H1 (cell line): ENCODE data around the gene TASOR2. TPM values are rescaled to one million over a fixed set of nuclear protein-coding genes. Genes with fewer than 3 reads are reported as not detected.

Experiments
- CTCF ChIA-PET: fragments of 300-600 bp; sonication (Branson Sonifier 250); formaldehyde crosslinking; loops from one replicate; lab custom pipeline; 2021; ENCODE audit not compliant: partially characterized antibody; lab: Charles Lee
- POLR2A ChIA-PET: fragments of 300-600 bp; sonication (Branson Sonifier 250); formaldehyde crosslinking; loops from one replicate; lab custom pipeline; 2021; ENCODE audit warnings: inconsistent platforms; ENCODE audit not compliant: partially characterized antibody; lab: Charles Lee
- DNase-seq, 2 experiments: peaks; one replicate each; pipeline versions ENCODE4 v3.0.0 to v3.0.0-alpha.2; 2010 to 2022; ENCODE audit warnings: low spot score in 2 of 2, low read depth in 1 of 2, mixed read lengths in 1 of 2
- FAIRE-seq: peaks from 2 replicates; lab custom pipeline; 2011; peaks lifted over from hg19 to GRCh38; lab: Jason Lieb, UNC
- H2AFZ ChIP-seq: 2 replicates; pipeline ENCODE4 v1.8.1; 2012; ENCODE audit warnings: low read length, inconsistent platforms
- H2AK5ac ChIP-seq: 2 replicates; pipeline ENCODE4 v1.6.1; 2013; ENCODE audit warnings: low read depth, low read length
- H2BK120ac ChIP-seq: replicated peaks from 2 replicates; pipeline ENCODE3; 2013; ENCODE audit warnings: low read depth, low read length, inconsistent platforms
- H2BK12ac ChIP-seq: 2 replicates; pipeline ENCODE4 v1.6.1; 2013; ENCODE audit warnings: low read depth, low read length
- H2BK15ac ChIP-seq: 2 replicates; pipeline ENCODE4 v1.6.1; 2013; ENCODE audit warnings: low read length
- H2BK20ac ChIP-seq: 2 replicates; pipeline ENCODE4 v1.6.1; 2013; ENCODE audit warnings: low read length
- H2BK5ac ChIP-seq: 2 replicates; pipeline ENCODE4 v1.6.1; 2013; ENCODE audit warnings: low read depth, low read length
- H3K14ac ChIP-seq: 2 replicates; pipeline ENCODE4 v1.6.1; 2013; ENCODE audit warnings: inconsistent platforms; ENCODE audit not compliant: insufficient read length
- H3K18ac ChIP-seq: 2 replicates; pipeline ENCODE4 v1.6.1; 2013; ENCODE audit warnings: low read length; ENCODE audit errors: extremely low read depth
- H3K23ac ChIP-seq: 2 replicates; pipeline ENCODE4 v1.6.1; 2013; ENCODE audit warnings: inconsistent platforms; ENCODE audit not compliant: insufficient read length
- H3K23me2 ChIP-seq: 2 replicates; pipeline ENCODE4 v1.6.1; 2013; ENCODE audit warnings: low read depth, low read length
- H3K27ac ChIP-seq: 2 replicates; pipeline ENCODE4 v1.6.1; 2011; ENCODE audit warnings: low read depth, low read length, inconsistent platforms
- H3K27me3 ChIP-seq, 4 experiments: replicated peaks in 1 of 4; 1 replicate in 1 of 4; 2 replicates in 3 of 4; pipeline versions ENCODE4 v1.6.1 to v1.8.1; 2011 to 2013; ENCODE audit warnings: low read length in 3 of 4, mild to moderate bottlenecking in 3 of 4, inconsistent platforms in 2 of 4, mixed read lengths in 2 of 4, moderate library complexity in 1 of 4; ENCODE audit not compliant: control insufficient read depth in 3 of 4, insufficient read depth in 3 of 4; ENCODE audit errors: extremely low read depth in 1 of 4
- H3K36me3 ChIP-seq, 4 experiments: 2 replicates each; pipeline versions ENCODE4 v1.6.1 to v1.8.1; 2011 to 2013; ENCODE audit warnings: mild to moderate bottlenecking in 4 of 4, low read length in 3 of 4, moderate library complexity in 2 of 4, control low read depth in 1 of 4, inconsistent platforms in 1 of 4; ENCODE audit not compliant: insufficient read depth in 4 of 4, control insufficient read depth in 2 of 4
- H3K4ac ChIP-seq: replicated peaks from 2 replicates; pipeline ENCODE3; 2013; ENCODE audit warnings: low read length, low read depth, mixed read lengths, inconsistent platforms; ENCODE audit not compliant: insufficient read length
- H3K4me1 ChIP-seq, 4 experiments: replicated peaks in 1 of 4; 1 replicate in 1 of 4; 2 replicates in 3 of 4; pipeline versions ENCODE4 v1.6.1 to v1.8.1; 2011 to 2013; ENCODE audit warnings: low read length in 3 of 4, inconsistent platforms in 2 of 4, mixed read lengths in 1 of 4; ENCODE audit not compliant: insufficient read depth in 4 of 4, control insufficient read depth in 3 of 4
- H3K4me2 ChIP-seq, 2 experiments: 2 replicates each; pipeline versions ENCODE4 v1.6.1 to v1.8.1; 2011 to 2013; ENCODE audit warnings: low read depth in 2 of 2, low read length in 2 of 2, control low read depth in 1 of 2, inconsistent platforms in 1 of 2, mild to moderate bottlenecking in 1 of 2; ENCODE audit not compliant: insufficient read depth in 1 of 2
- H3K4me3 ChIP-seq, 4 experiments: fragments of 200-600, 300-600 bp in 1 of 4; sonication (generic), shearing (Covaris generic), sonication (Bioruptor Twin) in 1 of 4; 2 replicates each; pipeline versions ENCODE4 v1.5.1 to v1.8.1; 2011 to 2016; ENCODE audit warnings: low read length in 4 of 4, low read depth in 3 of 4, control low read depth in 2 of 4, inconsistent platforms in 2 of 4, mild to moderate bottlenecking in 2 of 4, mixed read lengths in 1 of 4, moderate library complexity in 1 of 4; ENCODE audit not compliant: insufficient read depth in 2 of 4; ENCODE audit errors: extremely low read depth in 1 of 4
- H3K56ac ChIP-seq: replicated peaks from 2 replicates; pipeline ENCODE3; 2013; ENCODE audit warnings: low read depth, mild to moderate bottlenecking, mixed read lengths, low read length, inconsistent platforms; ENCODE audit not compliant: insufficient read length
- H3K79me1 ChIP-seq: 2 replicates; pipeline ENCODE4 v1.6.1; 2013; ENCODE audit warnings: low read depth, low read length, control low read depth
- H3K79me2 ChIP-seq, 2 experiments: 2 replicates each; pipeline versions ENCODE4 v1.6.1 to v1.8.1; 2012 to 2013; ENCODE audit warnings: low read length in 2 of 2, mild to moderate bottlenecking in 2 of 2, inconsistent platforms in 1 of 2; ENCODE audit not compliant: insufficient read depth in 2 of 2, control insufficient read depth in 1 of 2
- H3K9ac ChIP-seq, 4 experiments: replicated peaks in 1 of 4; 1 replicate in 1 of 4; 2 replicates in 3 of 4; pipeline versions ENCODE4 v1.6.1 to v1.8.1; 2011 to 2013; ENCODE audit warnings: low read depth in 3 of 4, low read length in 3 of 4, control low read depth in 2 of 4, mild to moderate bottlenecking in 2 of 4, moderate library complexity in 2 of 4, inconsistent platforms in 1 of 4; ENCODE audit errors: extremely low read depth in 1 of 4
- H3K9me3 ChIP-seq, 2 experiments: 2 replicates each; pipeline versions ENCODE4 v1.6.1 to v1.8.1; 2012 to 2013; ENCODE audit warnings: mild to moderate bottlenecking in 2 of 2, moderate library complexity in 2 of 2, control low read depth in 1 of 2, inconsistent platforms in 1 of 2, low read depth in 1 of 2, low read length in 1 of 2, mixed read lengths in 1 of 2; ENCODE audit not compliant: insufficient read depth in 2 of 2
- H4K20me1 ChIP-seq, 2 experiments: replicated peaks in 1 of 2; 2 replicates each; pipeline versions ENCODE3 to v1.8.1; 2011 to 2013; ENCODE audit warnings: inconsistent platforms in 2 of 2, low read length in 2 of 2, mild to moderate bottlenecking in 1 of 2; ENCODE audit not compliant: insufficient read depth in 2 of 2, control insufficient read depth in 1 of 2
- H4K5ac ChIP-seq: 2 replicates; pipeline ENCODE4 v1.6.1; 2013; ENCODE audit warnings: low read length, low read depth, mixed read lengths, inconsistent platforms; ENCODE audit not compliant: insufficient read length
- H4K8ac ChIP-seq: 2 replicates; pipeline ENCODE4 v1.8.0; 2013; ENCODE audit warnings: mild to moderate bottlenecking, moderate library complexity, low read length, inconsistent platforms; ENCODE audit not compliant: insufficient read depth; ENCODE audit errors: extremely low read depth
- H4K91ac ChIP-seq: replicated peaks from 2 replicates; pipeline ENCODE3; 2013; ENCODE audit warnings: low read length, mixed read lengths, inconsistent platforms; ENCODE audit not compliant: insufficient read length
- CHD1 ChIP-seq: IDR thresholded peaks from 2 replicates; pipeline ENCODE4 v1.6.1; 2012; ENCODE audit warnings: low read depth, low read length, improper control_type of control experiment
- EGR1 ChIP-seq: IDR thresholded peaks from 2 replicates; pipeline ENCODE4 v1.6.1; 2011; ENCODE audit warnings: low read depth, low read length, borderline replicate concordance
- HDAC2 ChIP-seq, 2 experiments: fragments of 300-600 bp in 1 of 2; sonication (generic) in 1 of 2; IDR thresholded peaks; 2 replicates each; pipeline ENCODE4 v1.6.1; 2011 to 2012; ENCODE audit warnings: low read depth in 2 of 2, low read length in 2 of 2, mild to moderate bottlenecking in 2 of 2, moderate library complexity in 2 of 2, borderline replicate concordance in 1 of 2, inconsistent platforms in 1 of 2
- HDAC6 ChIP-seq: IDR thresholded peaks from one replicate; pipeline ENCODE4 v1.7.1; 2012; ENCODE audit warnings: low read depth, mild to moderate bottlenecking, inconsistent platforms, low read length, moderate library complexity
- JUN ChIP-seq: IDR thresholded peaks from 2 replicates; pipeline ENCODE4 v1.6.1; 2011; ENCODE audit warnings: low read depth, mild to moderate bottlenecking, improper control_type of control experiment, low read length
- JUND ChIP-seq: IDR thresholded peaks from 2 replicates; pipeline ENCODE4 v1.6.1; 2011; ENCODE audit warnings: mild to moderate bottlenecking, improper control_type of control experiment, low read length
- KDM5A ChIP-seq: fragments of 200-600 bp; IDR thresholded peaks from 2 replicates; pipeline ENCODE4 v1.7.1; 2012; ENCODE audit warnings: mild to moderate bottlenecking, low read length, inconsistent platforms, mixed read lengths
- NANOG ChIP-seq: IDR thresholded peaks from 2 replicates; pipeline ENCODE4 v1.6.1; 2011; ENCODE audit warnings: low read length, low read depth, mild to moderate bottlenecking, inconsistent platforms; ENCODE audit not compliant: insufficient read depth, poor library complexity, severe bottlenecking
- POU5F1 ChIP-seq: IDR thresholded peaks from 2 replicates; pipeline ENCODE4 v1.6.1; 2011; ENCODE audit warnings: low read depth, mild to moderate bottlenecking, low read length, moderate library complexity
- RAD21 ChIP-seq, 2 experiments: IDR thresholded peaks in 1 of 2; conservative IDR thresholded peaks in 1 of 2; 2 replicates each; pipeline ENCODE4 v1.6.1; 2011; ENCODE audit warnings: low read depth in 2 of 2, low read length in 2 of 2, improper control_type of control experiment in 1 of 2, inconsistent platforms in 1 of 2, mild to moderate bottlenecking in 1 of 2, moderate library complexity in 1 of 2
- WGBS, 2 experiments: shearing (Covaris generic) in 1 of 2; methylation state at CpG; one replicate each; pipeline versions ENCODE4 v1.1.6 to v1.1.7; 2013 to 2015; ENCODE audit warnings: low lambda C conversion rate in 2 of 2, mixed read lengths in 2 of 2, inconsistent platforms in 1 of 2, low coverage in 1 of 2, missing lambda C conversion rate in 1 of 2; ENCODE audit not compliant: insufficient replicate concordance in 2 of 2, insufficient coverage in 1 of 2, insufficient read length in 1 of 2; ENCODE audit errors: extremely low coverage in 1 of 2, missing lambda C conversion rate in 1 of 2; 5-methylcytosine and 5-hydroxymethylcytosine counted together
- polyA plus RNA-seq, 7 experiments: library from polyadenylated mRNA; depleted of rRNA in 3 of 7; stranded (reverse) in 5 of 7; unstranded in 2 of 7; fragments of >200 nt in 5 of 7; fragments of 200-250 nt in 2 of 7; gene quantifications; 1 replicate in 5 of 7; 2 replicates in 1 of 7; 4 replicates in 1 of 7; pipeline versions ENCODE4 v1.2.1 to v1.2.3, GENCODE V29; 2011 to 2013; ENCODE audit warnings: missing spikeins in 2 of 7, mixed read lengths in 2 of 7
- total RNA-seq: library from RNA; stranded (reverse); fragmentation: NEBNext Ultra II Directional; extraction: Animal tissue kit (Norgen Biotek cat#: 25700); gene quantifications from 2 replicates; pipeline ENCODE4 v1.2.1, GENCODE V29; 2021
- TF ChIP-seq, protein P1 (sequence below): IDR thresholded peaks from 2 replicates; pipeline ENCODE4 v1.6.1; 2012; ENCODE audit warnings: low read length, inconsistent platforms
- TF ChIP-seq, protein P2 (sequence below): IDR thresholded peaks from 2 replicates; pipeline ENCODE4 v1.6.1; 2012; ENCODE audit warnings: inconsistent platforms

The TASOR2 gene
- total and polyA plus RNA-seq, 2 of the 8 experiments (the other 6 are each of a cell fraction or from before 2014, with no cell fraction given) = 13.1 to 74.9 TPM

DNA sequence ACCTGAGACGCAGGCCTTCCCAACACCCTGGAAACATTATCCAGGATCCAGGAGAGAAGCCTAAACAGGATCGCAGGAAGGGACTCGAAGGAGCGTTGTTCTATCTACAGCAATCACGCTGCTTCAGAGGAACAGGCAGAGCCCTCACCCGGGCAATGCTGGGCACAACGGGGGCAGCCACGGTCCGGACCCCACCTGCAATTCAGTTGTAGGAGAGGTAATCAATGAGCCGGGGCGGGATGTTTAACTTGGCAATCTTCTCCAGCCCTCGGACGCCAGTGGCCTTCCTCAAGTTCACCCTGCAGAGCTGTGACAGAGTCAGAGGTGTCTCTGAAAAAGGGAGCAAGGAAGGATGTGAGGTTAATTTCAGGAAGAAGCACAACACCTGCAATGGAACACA, 44.1 kb upstream of the TASOR2 start:
- H2AK5ac ChIP-seq = no peak overlapping the region
- H3K23ac ChIP-seq = no peak overlapping the region
- WGBS, 2 experiments = 96% methylated on average over 13 of the region's 13 CpGs; no CpG with 5 or more reads in 1 of the 2 experiments
- H4K8ac ChIP-seq = no peak overlapping the region; the same call in 1 of the 2 replicates
- no peaks in the 10 kb centered on the region for H3K79me2 ChIP-seq
- H4K20me1 ChIP-seq = no peaks in the 10 kb centered on the region
- H3K14ac ChIP-seq = no peak overlapping the region
- POLR2A ChIA-PET = no interaction called here
- no peak overlapping the region for H4K5ac ChIP-seq
- H3K9me3 ChIP-seq = no peaks in the 10 kb centered on the region
- H3K27ac ChIP-seq = no peak overlapping the region
- H3K4ac ChIP-seq = no peak overlapping the region
- no peak overlapping the region for H2BK120ac ChIP-seq
- no peak overlapping the region for H3K56ac ChIP-seq
- no peaks in the 10 kb centered on the region for H3K23me2 ChIP-seq
- DNase-seq = no peak
- no peaks in the 10 kb centered on the region for H3K27me3 ChIP-seq
- H2AFZ ChIP-seq = no peak overlapping the region
- no peak overlapping the region for H2BK12ac ChIP-seq
- H3K36me3 ChIP-seq = peaks cover 0 to 24% (median 11%) of the 10 kb centered on the region in 4 experiments; a peak in 5 of 8 replicates
- no peak overlapping the region for H3K4me3 ChIP-seq
- H2BK5ac ChIP-seq = no peak overlapping the region
- no peak overlapping the region for H3K18ac ChIP-seq
- no peak overlapping the region for H3K4me2 ChIP-seq
- no peak overlapping the region for H3K9ac ChIP-seq
- H3K79me1 ChIP-seq = peaks cover 2% of the 10 kb centered on the region; the same call in 1 of the 2 replicates
- CTCF ChIA-PET = interaction anchor here (1.5 to 5.2 kb wide), 3 partner anchors 10 to 18 kb away, joined by 3 to 41 read pairs (median 11); no protein-coding TSS in a partner anchor
- no peak overlapping the region for H4K91ac ChIP-seq
- no peak overlapping the region for H2BK15ac ChIP-seq
- no peak for FAIRE-seq
- no peaks in the 10 kb centered on the region for H3K4me1 ChIP-seq
- no peak overlapping the region for H2BK20ac ChIP-seq
- TF ChIP-seq, protein P1, sequence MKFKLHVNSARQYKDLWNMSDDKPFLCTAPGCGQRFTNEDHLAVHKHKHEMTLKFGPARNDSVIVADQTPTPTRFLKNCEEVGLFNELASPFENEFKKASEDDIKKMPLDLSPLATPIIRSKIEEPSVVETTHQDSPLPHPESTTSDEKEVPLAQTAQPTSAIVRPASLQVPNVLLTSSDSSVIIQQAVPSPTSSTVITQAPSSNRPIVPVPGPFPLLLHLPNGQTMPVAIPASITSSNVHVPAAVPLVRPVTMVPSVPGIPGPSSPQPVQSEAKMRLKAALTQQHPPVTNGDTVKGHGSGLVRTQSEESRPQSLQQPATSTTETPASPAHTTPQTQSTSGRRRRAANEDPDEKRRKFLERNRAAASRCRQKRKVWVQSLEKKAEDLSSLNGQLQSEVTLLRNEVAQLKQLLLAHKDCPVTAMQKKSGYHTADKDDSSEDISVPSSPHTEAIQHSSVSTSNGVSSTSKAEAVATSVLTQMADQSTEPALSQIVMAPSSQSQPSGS = no peak
- TF ChIP-seq, protein P2, sequence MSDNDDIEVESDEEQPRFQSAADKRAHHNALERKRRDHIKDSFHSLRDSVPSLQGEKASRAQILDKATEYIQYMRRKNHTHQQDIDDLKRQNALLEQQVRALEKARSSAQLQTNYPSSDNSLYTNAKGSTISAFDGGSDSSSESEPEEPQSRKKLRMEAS = no peak
- TF ChIP-seq CHD1 (no peak), NANOG (no peak), KDM5A (no peak), EGR1 (no peak), HDAC6 (no peak), JUND (no peak), POU5F1 (no peak), RAD21 (IDR thresholded peaks at IDR 0.05 in 1 of 2, conservative IDR thresholded peaks at IDR 0.05 in 1 of 2; ENCODE audit: low read depth in 2 of 2, low read length in 2 of 2) (no peak), HDAC2 (IDR thresholded peaks at IDR 0.05; ENCODE audit: borderline replicate concordance in 1 of 2, low read depth in 2 of 2, low read length in 2 of 2) (no peak), JUN (no peak)
